ENCODE data around the gene ANTXR2.
"Not testable (repeated sequence)": the region's sequence is repeated elsewhere in the genome, so short reads cannot be mapped to it uniquely, and the experiment has no call there.

The ANTXR2 gene

DNA sequence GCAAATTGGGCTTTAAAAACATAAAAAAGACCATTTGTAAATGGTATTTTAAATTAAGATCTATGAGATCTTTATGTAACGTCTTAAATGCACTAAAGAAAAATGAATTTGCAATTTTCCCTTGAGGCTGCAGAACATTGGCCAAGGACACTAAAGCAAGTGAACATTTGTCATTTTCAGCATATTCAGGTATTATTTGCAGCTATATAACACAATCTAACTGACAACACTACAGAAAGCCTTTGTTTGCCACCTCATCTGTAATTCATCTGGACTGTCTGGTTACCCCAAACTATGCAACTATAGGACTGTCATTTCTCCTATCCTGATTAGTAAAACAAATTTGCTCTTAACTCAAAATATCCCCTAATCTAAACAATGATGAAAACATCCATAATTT, 74.8 kb downstream of the ANTXR2 start:
- ChIA-PET POLR2A (ENCODE audit: low non-redundant PET) (no interaction called here), CTCF (interaction anchor here (0.6 kb wide), 1 partner anchor 129 kb away, joined by 4 read pairs; no protein-coding TSS in a partner anchor)
- TF ChIP-seq CTCF (conservative IDR thresholded peaks at IDR 0.05; ENCODE audit: low read depth), result no peak
- H3K27ac ChIP-seq, result no peak overlapping the region
- DNase-seq (ENCODE audit: low spot score), result no peak

- CTCF ChIA-PET, result no interaction called here
- no peak for DNase-seq (ENCODE audit: low spot score)
- no peak overlapping the region for H3K27ac ChIP-seq
- no peak for TF ChIP-seq CTCF (conservative IDR thresholded peaks at IDR 0.05; ENCODE audit: low read depth)
- POLR2A ChIA-PET (ENCODE audit: low non-redundant PET), result no interaction called here
These were observed 76.2 kb downstream of the ANTXR2 start for GRCh38 chr4:79996851-79997250.

GRCh38 chr4:79993476-79993875, 79.6 kb downstream of the ANTXR2 start:
- no peak for DNase-seq (ENCODE audit: low spot score)
- POLR2A ChIA-PET (ENCODE audit: low non-redundant PET), result no interaction called here
- CTCF ChIA-PET, result no interaction called here
- no peak overlapping the region for H3K27ac ChIP-seq
- no peak for TF ChIP-seq CTCF (conservative IDR thresholded peaks at IDR 0.05; ENCODE audit: low read depth)

DNA sequence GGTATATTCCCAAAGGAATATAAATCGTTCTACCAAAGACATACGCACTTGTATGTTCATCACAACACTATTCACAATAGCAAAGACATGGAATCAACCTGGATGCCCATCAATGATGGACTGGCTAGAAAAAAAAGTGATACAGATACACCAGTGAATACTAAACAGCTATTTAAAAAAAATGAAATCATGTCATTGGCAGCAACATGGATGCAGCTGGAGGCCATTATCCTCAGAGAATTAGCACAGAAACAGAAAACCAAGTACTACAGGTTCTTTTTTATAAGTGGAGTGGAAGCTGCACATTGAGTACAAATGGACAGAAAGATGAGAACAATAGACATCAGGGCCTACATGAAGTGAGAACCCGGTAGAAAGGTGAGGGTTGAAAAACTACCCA, 81.4 kb downstream of the ANTXR2 start:
- ChIA-PET POLR2A (ENCODE audit: low non-redundant PET) (no interaction called here), CTCF (no interaction called here)
- no peak for TF ChIP-seq CTCF (conservative IDR thresholded peaks at IDR 0.05; ENCODE audit: low read depth)
- no peak overlapping the region for H3K27ac ChIP-seq
- no peak for DNase-seq (ENCODE audit: low spot score)

- POLR2A ChIA-PET (ENCODE audit: low non-redundant PET); DNase-seq (ENCODE audit: low spot score); H3K27ac ChIP-seq: not testable (repeated sequence)
- CTCF ChIA-PET, result interaction anchor here (0.6 to 0.7 kb wide), 2 partner anchors 234 to 1141 kb away, joined by 3 to 4 read pairs; no protein-coding TSS in a partner anchor
These were observed 81.9 kb downstream of the ANTXR2 start for GRCh38 chr4:79991100-79991499.

- POLR2A ChIA-PET (ENCODE audit: low non-redundant PET), result no interaction called here
- CTCF ChIA-PET, result no interaction called here
These were observed 85.6 kb downstream of the ANTXR2 start for GRCh38 chr4:79987401-79987800.

GRCh38 chr4:79983431-79983830, 89.6 kb downstream of the ANTXR2 start:
- no peak for TF ChIP-seq CTCF (conservative IDR thresholded peaks at IDR 0.05; ENCODE audit: low read depth)

More at GRCh38 chr4:79987401-79987800, 85.6 kb downstream of the ANTXR2 start:
- TF ChIP-seq CTCF (conservative IDR thresholded peaks at IDR 0.05; ENCODE audit: low read depth), result no peak
- H3K27ac ChIP-seq, result no peak overlapping the region
- DNase-seq (ENCODE audit: low spot score), result no peak

More at GRCh38 chr4:79983431-79983830, 89.6 kb downstream of the ANTXR2 start:
- CTCF ChIA-PET, result interaction anchor here (0.9 kb wide), 1 partner anchor 31 kb away, joined by 4 read pairs; no protein-coding TSS in a partner anchor
- POLR2A ChIA-PET (ENCODE audit: low non-redundant PET), result no interaction called here
- DNase-seq (ENCODE audit: low spot score), result no peak
- H3K27ac ChIP-seq, result no peak overlapping the region
